GM04504 (cell line): ENCODE data around the gene CHD9.
"Not testable (repeated sequence)": the region's sequence is repeated elsewhere in the genome, so short reads cannot be mapped to it uniquely, and the experiment has no call there.

Source experiments
- DNase-seq: peaks from one replicate; pipeline ENCODE4 v3.0.0-alpha.2; 2012; ENCODE audit warnings: low read depth

CHD9 gene

DNA sequence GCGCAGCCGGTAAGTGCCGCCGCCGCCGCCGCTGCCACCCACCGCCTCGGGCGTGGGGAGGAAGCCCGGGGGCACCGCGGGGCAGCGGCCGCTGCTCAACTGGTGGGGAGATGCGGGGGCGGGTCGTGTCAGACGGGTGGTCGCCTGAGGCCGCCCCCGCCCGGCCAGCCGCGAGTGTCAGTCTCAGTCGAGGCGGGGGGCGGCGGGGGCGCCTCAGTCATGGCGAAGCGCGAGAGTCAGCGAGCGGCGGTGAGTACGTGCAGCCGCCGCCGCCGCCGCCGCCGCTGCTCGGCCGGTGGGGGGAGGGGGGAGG, 76.2 kb downstream of the CHD9 start:
- DNase-seq: no peak

- DNase-seq: peak; percentile 38
Observed at GRCh38 chr16:53131363-53132071, 76.7 kb downstream of the CHD9 start.

DNA sequence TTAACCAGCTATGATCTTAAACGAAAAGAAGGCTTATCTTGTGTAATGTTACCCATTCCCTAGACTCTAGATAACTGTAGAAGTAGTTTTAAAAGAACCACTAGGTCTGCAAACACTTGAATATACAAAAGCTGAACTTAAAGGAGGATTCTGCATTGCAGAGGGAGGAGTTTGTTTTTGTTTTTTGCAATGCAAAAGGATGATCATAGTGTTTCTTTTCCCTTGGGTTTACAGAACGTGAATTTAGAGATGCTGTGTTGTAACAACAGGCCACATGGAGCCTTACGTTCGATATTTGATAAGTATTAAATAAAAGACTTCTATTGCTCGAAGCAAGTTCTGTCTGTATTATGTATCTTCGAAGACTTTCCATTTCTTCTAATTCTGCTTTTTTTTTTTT, 77.6 kb downstream of the CHD9 start:
- no peak for DNase-seq

DNA sequence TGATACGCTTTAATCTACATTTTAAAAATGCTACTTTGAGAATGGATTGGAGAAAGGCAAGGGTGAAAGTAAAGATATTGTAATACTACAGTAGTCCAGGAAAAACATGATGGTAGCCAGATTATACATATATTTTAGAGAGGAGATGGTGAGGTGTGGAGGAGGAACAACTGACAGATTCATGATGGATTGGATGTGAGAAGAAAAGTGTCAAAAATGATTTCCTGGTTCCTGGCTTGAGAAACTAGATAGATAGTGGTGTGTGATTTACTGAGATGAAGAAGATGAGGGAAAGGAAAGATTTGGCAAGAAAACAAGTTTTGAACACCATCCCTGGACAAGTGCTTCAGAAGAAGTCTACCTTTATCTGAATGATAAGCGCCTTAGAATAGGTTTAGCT, 80.5 kb downstream of the CHD9 start:
- no peak for DNase-seq

GRCh38 chr16:53142823-53143568, 88.2 kb downstream of the CHD9 start:
- DNase-seq: no peak

- no peak for DNase-seq
Observed at GRCh38 chr16:53147500-53148065, 92.8 kb downstream of the CHD9 start.

- DNase-seq: no peak
Observed at GRCh38 chr16:53150769-53151168, 96.0 kb downstream of the CHD9 start.

- no peak for DNase-seq
Observed at GRCh38 chr16:53152329-53152728, 97.5 kb downstream of the CHD9 start.

GRCh38 chr16:53153130-53153529, 98.3 kb downstream of the CHD9 start:
- DNase-seq: no peak

GRCh38 chr16:53154513-53154912, 99.7 kb downstream of the CHD9 start:
- DNase-seq: no peak

GRCh38 chr16:53156516-53156915, 101.7 kb downstream of the CHD9 start:
- DNase-seq: no peak

DNA sequence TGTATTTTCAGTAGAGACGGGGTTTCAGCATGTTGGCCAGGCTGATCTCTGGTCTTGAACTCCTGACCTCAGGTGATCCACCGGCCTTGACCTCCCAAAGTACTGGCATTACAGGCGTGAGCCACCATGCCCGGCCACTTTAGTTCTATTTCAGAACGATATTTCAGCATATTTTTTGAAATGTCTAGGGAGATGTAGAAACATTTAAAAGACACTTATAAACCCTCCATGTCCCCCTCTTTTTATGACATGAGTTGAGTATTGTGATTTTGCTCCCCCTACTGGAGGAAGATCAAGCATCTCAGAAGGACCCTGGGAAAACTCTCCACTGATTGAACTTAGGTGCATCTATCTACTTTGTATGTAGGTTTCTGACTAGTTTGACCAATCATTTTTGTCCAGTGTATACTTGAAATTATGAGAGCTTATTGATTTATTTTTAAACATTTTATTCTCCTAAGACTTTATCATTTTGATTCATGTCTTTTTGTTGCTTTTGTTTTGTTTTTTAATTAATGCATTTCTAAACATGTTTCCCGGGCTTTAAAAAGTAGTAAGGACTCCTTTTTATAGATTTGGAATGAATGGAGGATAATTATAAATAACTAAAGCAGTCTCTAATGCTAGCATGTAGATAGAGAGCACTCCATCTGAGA, 105.1 kb downstream of the CHD9 start:
- DNase-seq: peak; percentile 28

GRCh38 chr16:53166099-53166498, 111.3 kb downstream of the CHD9 start:
- DNase-seq: no peak

GRCh38 chr16:53168744-53169143, 114.0 kb downstream of the CHD9 start:
- DNase-seq: no peak

DNA sequence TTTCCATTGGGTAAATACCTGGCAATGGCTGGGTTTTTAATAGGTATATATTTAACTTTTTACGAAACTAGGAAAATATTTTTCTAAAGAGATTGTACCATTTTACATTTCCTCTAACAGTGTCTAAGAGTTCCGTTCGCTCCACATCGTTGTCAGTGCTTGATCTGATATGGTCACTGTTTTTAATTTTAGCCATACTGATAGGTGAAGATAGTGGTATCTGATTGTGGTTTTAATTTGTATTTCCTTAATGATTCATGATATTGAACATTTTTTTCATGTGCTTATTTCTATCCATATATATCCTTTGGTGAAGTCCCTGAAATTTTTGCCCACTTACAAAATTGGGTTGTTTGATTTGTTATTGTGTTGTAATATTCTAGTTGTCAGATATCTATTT, 117.7 kb downstream of the CHD9 start:
- DNase-seq: no peak

- no peak for DNase-seq
Observed at GRCh38 chr16:53175118-53175517, 120.3 kb downstream of the CHD9 start.

- DNase-seq: no peak
Observed at GRCh38 chr16:53176434-53176833, 121.6 kb downstream of the CHD9 start.

GRCh38 chr16:53183442-53183841, 128.7 kb downstream of the CHD9 start:
- DNase-seq: no peak

DNA sequence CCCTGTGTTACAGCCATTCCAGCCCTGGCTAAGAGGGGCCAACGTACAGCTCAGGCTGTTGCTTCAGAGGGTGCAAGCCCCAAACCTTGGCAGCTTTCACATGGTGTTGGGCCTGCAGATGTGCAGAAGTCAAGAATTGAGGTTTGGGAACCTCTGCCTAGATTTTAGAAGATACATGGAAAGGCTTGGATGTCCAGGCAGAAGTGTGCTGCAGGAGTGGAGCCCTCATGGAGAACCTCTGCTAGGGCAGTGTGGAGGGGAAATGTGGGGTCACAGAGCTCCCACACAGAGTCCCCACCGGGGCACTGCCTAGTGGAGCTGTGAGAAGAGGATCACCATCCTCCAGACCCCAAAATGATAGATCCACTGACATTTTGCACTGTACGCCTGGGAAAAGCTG, 130.9 kb downstream of the CHD9 start:
- not testable (repeated sequence) for DNase-seq

GRCh38 chr16:53187775-53188174, 133.0 kb downstream of the CHD9 start:
- DNase-seq: no peak

DNA sequence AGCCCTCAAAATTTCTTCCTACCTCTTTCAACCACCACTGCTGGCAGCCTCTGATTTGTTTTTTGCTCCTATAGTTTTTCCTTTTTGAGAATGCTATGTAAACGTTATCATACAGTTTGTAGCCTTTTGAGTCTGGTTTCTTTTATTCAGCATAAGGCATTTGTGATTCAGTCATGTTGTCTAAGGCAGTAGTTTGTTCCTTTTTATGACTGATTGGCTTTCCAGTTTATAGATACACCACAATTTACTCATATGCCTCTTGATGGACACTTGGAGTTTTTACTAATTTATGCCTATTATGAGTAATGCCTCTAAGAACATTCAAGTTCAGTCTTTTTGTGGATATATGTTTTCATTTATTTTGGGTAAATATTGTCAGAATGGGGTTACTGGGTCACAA, 136.6 kb downstream of the CHD9 start:
- no peak for DNase-seq

- DNase-seq: no peak
Observed at GRCh38 chr16:53198933-53199332, 144.1 kb downstream of the CHD9 start.

DNA sequence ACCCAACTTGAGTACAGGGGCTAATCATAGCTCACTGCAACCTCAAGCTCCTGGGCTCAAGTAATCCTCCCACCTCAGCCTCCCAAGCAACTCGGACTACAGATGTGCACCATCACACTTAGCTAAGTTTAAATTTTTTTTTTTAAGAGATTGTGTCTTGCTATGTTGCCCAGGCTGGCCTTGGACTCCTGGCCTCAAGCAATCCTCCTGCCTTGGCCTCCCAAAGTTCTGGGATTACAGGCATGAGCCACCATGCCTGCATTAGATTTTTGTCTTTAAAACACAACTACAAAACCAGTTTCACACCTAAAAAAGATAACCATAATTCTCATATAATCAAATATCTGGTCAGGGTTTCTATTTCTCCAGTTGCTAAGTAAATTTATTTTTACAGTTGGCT, 147.1 kb downstream of the CHD9 start:
- DNase-seq: no peak
